SK-N-DZ (cell line): ENCODE data around the gene CDC6.
"Not testable (repeated sequence)": the region's sequence is repeated elsewhere in the genome, so short reads cannot be mapped to it uniquely, and the experiment has no call there.

Experiments used
- DNase-seq: peaks from one replicate; pipeline ENCODE4 v3.0.0-alpha.2; 2015; ENCODE audit warnings: low spot score

CDC6 gene

GRCh38 chr17:40286473-40286872 lies 1.2 kb upstream of the CDC6 start:
- no peak for DNase-seq

GRCh38 chr17:40287159-40287493 lies 553 bp upstream of the CDC6 start:
- DNase-seq: no peak

GRCh38 chr17:40290629-40291280 lies 3.1 kb downstream of the CDC6 start:
- peak; percentile 58 for DNase-seq

GRCh38 chr17:40291281-40291664 lies 3.6 kb downstream of the CDC6 start:
- no peak for DNase-seq

GRCh38 chr17:40293363-40293762 lies 5.7 kb downstream of the CDC6 start:
- no peak for DNase-seq

GRCh38 chr17:40295488-40296436 lies 8.1 kb downstream of the CDC6 start:
- no peak for DNase-seq

- no peak for DNase-seq
Measured at GRCh38 chr17:40297511-40297910, 9.8 kb downstream of the CDC6 start.

- DNase-seq: no peak
Measured at GRCh38 chr17:40298726-40299125, 11.0 kb downstream of the CDC6 start.

- not testable (repeated sequence) for DNase-seq
Measured at GRCh38 chr17:40299159-40299757, 11.6 kb downstream of the CDC6 start.

- DNase-seq: no peak
Measured at GRCh38 chr17:40301315-40301714, 13.6 kb downstream of the CDC6 start.

GRCh38 chr17:40303009-40303657 lies 15.5 kb downstream of the CDC6 start:
- DNase-seq: peak; percentile 85

GRCh38 chr17:40303708-40304551 lies 16.3 kb downstream of the CDC6 start:
- DNase-seq: peak; percentile 98

GRCh38 chr17:40304552-40304863 lies 16.8 kb downstream of the CDC6 start:
- DNase-seq: not testable (repeated sequence)

- DNase-seq: not testable (repeated sequence)
Measured at GRCh38 chr17:40304866-40305265, 17.2 kb downstream of the CDC6 start.

- DNase-seq: no peak
Measured at GRCh38 chr17:40306395-40306794, 18.7 kb downstream of the CDC6 start.

GRCh38 chr17:40307001-40307730 lies 19.5 kb downstream of the CDC6 start:
- peak; percentile 92 for DNase-seq

- no peak for DNase-seq
Measured at GRCh38 chr17:40307740-40308239, 20.1 kb downstream of the CDC6 start.

- peak; percentile 77 for DNase-seq
Measured at GRCh38 chr17:40309031-40309948, 21.6 kb downstream of the CDC6 start, which contains the start of gene RARA. Gene RARA, plus strand, starts transcription at chr17:40309180. Its CDS starts 22,039 bp downstream, at chr17:40331219.

GRCh38 chr17:40309949-40310510 lies 22.4 kb downstream of the CDC6 start:
- no peak for DNase-seq
